IgD-negative memory B cell (primary cell): Measurements from ENCODE around the gene CLINT1. TPM values are rescaled to one million over a fixed set of nuclear protein-coding genes. Genes with fewer than 3 reads are reported as not detected.

ENCODE experiments used
- H3K27ac Mint-ChIP-seq, 3 donors: one replicate each; pipeline ENCODE4 v1.8.0; 2020 to 2022; ENCODE audit warnings: mild to moderate bottlenecking in 3 of 3, mixed read lengths in 3 of 3, moderate library complexity in 1 of 3
- H3K27me3 Mint-ChIP-seq: one replicate; pipeline ENCODE4 v1.8.0; 2021; ENCODE audit warnings: mixed read lengths
- H3K36me3 Mint-ChIP-seq: one replicate; pipeline ENCODE4 v1.8.0; 2020; ENCODE audit warnings: mild to moderate bottlenecking, mixed read lengths
- H3K4me1 Mint-ChIP-seq, 3 donors: one replicate each; pipeline ENCODE4 v1.8.0; 2020 to 2022; ENCODE audit warnings: mixed read lengths in 3 of 3, mild to moderate bottlenecking in 1 of 3
- H3K4me3 Mint-ChIP-seq, 4 donors: one replicate each; pipeline ENCODE4 v1.8.0; 2020 to 2022; ENCODE audit warnings: mild to moderate bottlenecking in 4 of 4, mixed read lengths in 4 of 4, moderate library complexity in 3 of 4
- H3K9me3 Mint-ChIP-seq, 3 donors: one replicate each; pipeline ENCODE4 v1.8.0; 2020 to 2021; ENCODE audit warnings: mixed read lengths in 3 of 3, mild to moderate bottlenecking in 1 of 3
- polyA plus RNA-seq: library from polyadenylated mRNA; unstranded; fragments of 300-500 nt; fragmentation: Illumina TruSeq; gene quantifications from one replicate; pipeline ENCODE4 v1.2.3, GENCODE V29; 2021

CLINT1 gene
- polyA plus RNA-seq, 1 donor from 2014 or later, result 69.7 TPM

GRCh38 chr5:157845914-157846598, 12.9 kb downstream of the CLINT1 start:
- Mint-ChIP-seq H3K9me3 (no peaks in the 10 kb centered on the region), H3K4me1 (peaks cover 11 to 30% (median 18%) of the 10 kb centered on the region in 3 donors), H3K27me3 (no peaks in the 10 kb centered on the region), H3K36me3 (no peaks in the 10 kb centered on the region), H3K4me3 (no peak overlapping the region), H3K27ac (peak overlapping the region in 1 of 3 donors; percentile 62)

- no peaks in the 10 kb centered on the region for H3K9me3 Mint-ChIP-seq
- H3K27ac Mint-ChIP-seq, result no peak overlapping the region
- no peak overlapping the region for H3K4me3 Mint-ChIP-seq
- H3K27me3 Mint-ChIP-seq, result no peaks in the 10 kb centered on the region
- H3K4me1 Mint-ChIP-seq, result peaks cover 6 to 26% (median 13%) of the 10 kb centered on the region in 3 donors
- H3K36me3 Mint-ChIP-seq, result peaks cover 2% of the 10 kb centered on the region
These were observed 16.2 kb downstream of the CLINT1 start for GRCh38 chr5:157842787-157843186.

DNA sequence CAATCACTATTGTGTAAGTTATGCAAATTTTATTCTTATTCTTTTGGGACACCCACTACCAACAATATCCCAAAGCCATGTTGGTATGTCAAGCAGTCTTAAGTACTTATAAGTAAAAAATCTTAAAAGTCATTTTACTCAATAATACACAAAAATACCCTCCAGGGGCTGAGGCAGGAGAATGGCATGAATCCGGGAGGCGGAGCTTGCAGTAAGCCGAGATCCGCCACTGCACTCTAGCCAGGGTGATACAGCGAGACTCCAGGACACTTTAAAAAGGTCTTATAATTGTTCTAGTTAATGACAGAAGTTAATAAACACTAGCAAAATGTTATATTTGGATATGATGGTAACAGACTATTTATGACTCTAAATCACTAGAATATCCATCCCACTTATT, 16.8 kb downstream of the CLINT1 start:
- H3K36me3 Mint-ChIP-seq, result peaks cover 2% of the 10 kb centered on the region
- no peak overlapping the region for H3K4me3 Mint-ChIP-seq
- no peaks in the 10 kb centered on the region for H3K9me3 Mint-ChIP-seq
- no peak overlapping the region for H3K27ac Mint-ChIP-seq
- H3K4me1 Mint-ChIP-seq, result peaks cover 8 to 26% (median 11%) of the 10 kb centered on the region in 3 donors
- no peaks in the 10 kb centered on the region for H3K27me3 Mint-ChIP-seq

DNA sequence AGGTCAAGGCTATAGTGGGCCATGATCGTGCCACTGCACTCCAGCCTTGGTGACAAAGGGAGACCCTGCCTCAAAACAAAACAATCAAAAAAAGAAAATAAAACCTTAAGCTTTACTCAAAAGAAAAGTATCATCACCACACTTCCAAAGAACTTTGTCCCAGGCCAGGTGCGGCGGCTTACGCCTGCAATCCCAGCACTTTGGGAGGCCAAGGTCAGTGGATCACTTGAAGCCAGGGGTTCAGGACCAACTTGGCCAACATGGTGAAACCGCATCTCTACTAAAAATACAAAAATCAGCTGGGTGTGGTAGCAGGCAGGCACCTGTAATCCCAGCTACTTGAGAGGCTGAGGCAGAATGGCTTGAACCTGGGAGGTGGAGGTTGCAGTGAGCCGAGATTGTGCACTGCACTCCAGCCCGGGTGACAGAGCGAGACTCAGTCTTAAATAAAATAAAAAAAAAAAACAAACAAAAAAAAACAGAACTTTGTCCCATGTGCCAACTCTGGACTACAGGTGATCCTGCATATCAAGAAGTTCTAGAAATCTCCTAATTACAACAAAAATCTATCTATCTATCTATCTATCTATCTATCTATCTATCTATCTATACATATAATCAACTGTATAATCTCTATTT, 19.7 kb downstream of the CLINT1 start:
- H3K27ac Mint-ChIP-seq, result peak overlapping the region in 1 of 3 donors; percentile 52
- H3K4me1 Mint-ChIP-seq, result peaks cover 11 to 28% (median 20%) of the 10 kb centered on the region in 3 donors

GRCh38 chr5:157836121-157836753, 22.7 kb downstream of the CLINT1 start:
- no peaks in the 10 kb centered on the region for H3K9me3 Mint-ChIP-seq
- peaks cover 21 to 34% (median 31%) of the 10 kb centered on the region in 3 donors for H3K4me1 Mint-ChIP-seq
- H3K27me3 Mint-ChIP-seq, result no peaks in the 10 kb centered on the region
- H3K36me3 Mint-ChIP-seq, result peaks cover 3% of the 10 kb centered on the region
- no peak overlapping the region for H3K4me3 Mint-ChIP-seq
- H3K27ac Mint-ChIP-seq, result peak overlapping the region in 1 of 3 donors; percentile 47

More for the DNA sequence above, 19.7 kb downstream of the CLINT1 start:
- H3K27me3 Mint-ChIP-seq, result no peaks in the 10 kb centered on the region
- peak overlapping the region in 1 of 4 donors; percentile 43 for H3K4me3 Mint-ChIP-seq
- H3K9me3 Mint-ChIP-seq, result no peaks in the 10 kb centered on the region
- H3K36me3 Mint-ChIP-seq, result peaks cover 2% of the 10 kb centered on the region

- Mint-ChIP-seq H3K36me3 (peaks cover 2% of the 10 kb centered on the region), H3K4me1 (peaks cover 23 to 34% (median 34%) of the 10 kb centered on the region in 3 donors), H3K4me3 (no peak overlapping the region), H3K9me3 (no peaks in the 10 kb centered on the region), H3K27ac (peak overlapping the region in 2 of 3 donors; percentile 73 to 75), H3K27me3 (no peaks in the 10 kb centered on the region)
These were observed 23.9 kb downstream of the CLINT1 start for GRCh38 chr5:157835041-157835440.

GRCh38 chr5:157828944-157829639, 29.9 kb downstream of the CLINT1 start:
- Mint-ChIP-seq H3K4me3 (peak overlapping the region in 1 of 4 donors; percentile 52), H3K27me3 (no peaks in the 10 kb centered on the region), H3K9me3 (no peaks in the 10 kb centered on the region), H3K4me1 (peaks cover 40 to 42% (median 41%) of the 10 kb centered on the region in 3 donors), H3K27ac (peak overlapping the region in 1 of 3 donors; percentile 82), H3K36me3 (peaks cover 2% of the 10 kb centered on the region)

DNA sequence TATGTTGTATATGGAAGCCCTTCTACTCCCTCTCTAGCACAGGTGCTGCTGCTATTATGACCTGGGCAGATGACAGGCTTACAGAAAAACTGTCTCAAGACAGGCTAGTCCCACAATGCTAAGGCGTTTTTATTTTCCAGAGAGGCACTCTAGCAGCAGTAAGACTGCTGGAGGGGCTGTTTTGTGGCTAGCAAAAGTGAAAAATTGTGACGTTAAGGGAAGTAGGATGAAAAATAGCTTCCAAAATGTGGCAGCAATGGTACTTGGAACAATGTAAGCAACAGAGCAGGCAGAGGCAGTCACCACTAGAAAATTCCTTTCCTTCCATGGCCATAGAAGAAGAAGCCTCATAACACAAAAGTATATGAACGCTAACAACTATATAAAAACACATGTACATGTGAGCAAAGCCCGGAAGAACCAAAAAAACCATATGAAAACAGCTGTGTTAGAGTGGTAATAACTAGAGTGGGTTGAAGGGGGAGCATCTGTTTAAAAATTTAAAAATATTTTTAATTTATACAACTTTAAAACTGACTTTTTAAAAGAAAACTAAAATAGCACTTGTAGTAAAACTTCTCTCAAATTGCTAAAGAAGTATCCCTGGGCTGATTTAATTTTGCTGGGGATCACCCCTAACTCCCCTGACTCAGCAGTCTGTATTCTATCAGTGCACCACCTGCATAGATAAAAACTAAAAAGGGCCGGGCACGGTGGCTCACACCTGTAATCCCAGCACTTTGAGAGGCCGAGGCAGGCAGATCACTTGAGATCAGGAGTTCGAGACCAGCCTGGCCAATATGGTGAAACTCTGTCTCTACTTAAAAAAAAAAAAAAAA, 30.6 kb downstream of the CLINT1 start:
- Mint-ChIP-seq H3K27me3 (no peaks in the 10 kb centered on the region), H3K27ac (peak overlapping the region; percentile 48 to 67 (median 65)), H3K9me3 (no peaks in the 10 kb centered on the region), H3K4me1 (peaks cover 34 to 37% (median 36%) of the 10 kb centered on the region in 3 donors), H3K36me3 (peaks cover 2% of the 10 kb centered on the region), H3K4me3 (peak overlapping the region in 1 of 4 donors; percentile 40)

DNA sequence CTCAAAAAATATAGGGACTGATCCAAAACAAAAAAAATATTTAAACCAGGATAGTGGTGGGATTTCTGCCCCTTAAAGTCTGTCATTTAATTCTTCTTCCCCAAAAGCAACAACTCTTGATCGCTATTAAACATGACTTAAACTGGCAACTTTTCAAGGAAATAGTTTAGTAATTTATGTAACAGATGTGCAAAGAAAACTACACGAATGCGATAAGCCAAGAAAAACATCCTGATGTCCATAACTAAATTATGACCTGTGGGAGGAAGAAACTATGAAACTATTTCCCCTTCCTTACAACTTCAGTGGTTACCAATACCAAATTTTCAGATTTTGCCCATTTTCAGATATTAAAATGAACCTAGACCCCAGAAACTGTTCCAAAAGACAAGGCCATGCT, 31.5 kb downstream of the CLINT1 start:
- no peaks in the 10 kb centered on the region for H3K27me3 Mint-ChIP-seq
- peaks cover 30 to 32% (median 30%) of the 10 kb centered on the region in 3 donors for H3K4me1 Mint-ChIP-seq
- peaks cover 0 to 1% (median 0%) of the 10 kb centered on the region in 3 donors for H3K9me3 Mint-ChIP-seq
- peak overlapping the region in 1 of 4 donors; percentile 15 for H3K4me3 Mint-ChIP-seq
- peaks cover 2% of the 10 kb centered on the region for H3K36me3 Mint-ChIP-seq
- H3K27ac Mint-ChIP-seq, result peak overlapping the region in 1 of 3 donors; percentile 67

DNA sequence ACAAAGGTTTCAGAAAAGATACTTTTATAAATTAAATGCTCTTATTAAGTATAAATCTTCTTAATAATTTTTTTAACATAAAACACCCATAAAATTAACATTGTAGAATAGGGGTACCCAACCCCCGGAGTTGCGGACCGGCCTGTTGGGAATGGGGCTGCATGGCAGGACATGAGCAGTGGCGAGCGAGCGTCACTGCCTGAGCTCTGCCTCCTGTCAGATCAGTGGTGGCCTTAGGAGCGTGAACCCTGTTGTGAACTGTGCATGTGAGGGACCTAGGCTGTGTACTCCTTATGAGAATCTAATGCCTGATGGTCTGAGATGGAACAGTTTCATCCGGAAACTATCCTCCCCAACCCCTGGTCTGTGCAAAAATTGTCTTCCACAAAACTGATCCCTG, 35.3 kb downstream of the CLINT1 start:
- Mint-ChIP-seq H3K27me3 (no peaks in the 10 kb centered on the region), H3K9me3 (peaks cover 0 to 4% (median 2%) of the 10 kb centered on the region in 3 donors), H3K4me1 (peaks cover 22 to 40% (median 30%) of the 10 kb centered on the region in 3 donors), H3K27ac (no peak overlapping the region), H3K36me3 (no peaks in the 10 kb centered on the region), H3K4me3 (no peak overlapping the region)

- H3K27ac Mint-ChIP-seq, result peak overlapping the region in 2 of 3 donors; percentile 18 to 24
- peaks cover 15 to 26% (median 21%) of the 10 kb centered on the region in 3 donors for H3K4me1 Mint-ChIP-seq
- no peaks in the 10 kb centered on the region for H3K27me3 Mint-ChIP-seq
- H3K4me3 Mint-ChIP-seq, result no peak overlapping the region
- peaks cover 0 to 4% (median 2%) of the 10 kb centered on the region in 3 donors for H3K9me3 Mint-ChIP-seq
- no peaks in the 10 kb centered on the region for H3K36me3 Mint-ChIP-seq
These were observed 36.9 kb downstream of the CLINT1 start for GRCh38 chr5:157821822-157822622.

GRCh38 chr5:157821405-157821804, 37.5 kb downstream of the CLINT1 start:
- Mint-ChIP-seq H3K4me3 (no peak overlapping the region), H3K27me3 (no peaks in the 10 kb centered on the region), H3K9me3 (peaks cover 0 to 4% (median 2%) of the 10 kb centered on the region in 3 donors), H3K4me1 (peaks cover 15 to 26% (median 23%) of the 10 kb centered on the region in 3 donors), H3K27ac (peak overlapping the region in 2 of 3 donors; percentile 18 to 24), H3K36me3 (no peaks in the 10 kb centered on the region)

GRCh38 chr5:157820593-157821252, 38.2 kb downstream of the CLINT1 start:
- H3K36me3 Mint-ChIP-seq, result no peaks in the 10 kb centered on the region
- H3K4me1 Mint-ChIP-seq, result peaks cover 12 to 20% (median 19%) of the 10 kb centered on the region in 3 donors
- H3K27me3 Mint-ChIP-seq, result no peaks in the 10 kb centered on the region
- peak overlapping the region; percentile 9 to 50 (median 32) for H3K27ac Mint-ChIP-seq
- H3K4me3 Mint-ChIP-seq, result no peak overlapping the region
- H3K9me3 Mint-ChIP-seq, result peaks cover 0 to 4% (median 2%) of the 10 kb centered on the region in 3 donors
